T follicular helper cell (primary cell): ENCODE results near the gene H2AZ2.
A peak's percentile ranks its signal among the peaks of the same experiment; 100 is the strongest.
"Not testable (repeated sequence)": the region's sequence is repeated elsewhere in the genome, so short reads cannot be mapped to it uniquely, and the experiment has no call there.

ENCODE experiments used
- DNase-seq: peaks from one replicate; pipeline ENCODE4 v3.0.0-alpha.2; 2020; ENCODE audit warnings: low read depth

Gene H2AZ2

DNA sequence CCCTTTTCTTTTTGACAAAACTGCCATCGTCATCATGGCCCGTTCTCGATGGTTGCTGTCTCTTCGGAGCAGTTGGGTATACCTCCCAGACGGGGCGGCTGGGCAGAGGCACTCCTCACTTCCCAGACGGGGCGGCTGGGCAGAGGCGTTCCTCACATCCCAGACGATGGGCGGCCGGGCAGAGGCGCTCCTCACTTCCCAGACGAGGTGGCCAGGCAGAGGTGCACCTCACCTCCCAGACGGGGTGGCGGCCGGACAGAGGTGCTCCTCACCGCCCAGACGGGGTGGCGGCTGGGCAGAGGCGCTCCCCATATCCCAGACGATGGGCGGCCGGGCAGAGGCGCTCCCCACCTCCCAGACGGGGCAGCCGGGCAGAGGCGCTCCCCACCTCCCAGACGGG, 22.9 kb upstream of the H2AZ2 start:
- not testable (repeated sequence) for DNase-seq

DNA sequence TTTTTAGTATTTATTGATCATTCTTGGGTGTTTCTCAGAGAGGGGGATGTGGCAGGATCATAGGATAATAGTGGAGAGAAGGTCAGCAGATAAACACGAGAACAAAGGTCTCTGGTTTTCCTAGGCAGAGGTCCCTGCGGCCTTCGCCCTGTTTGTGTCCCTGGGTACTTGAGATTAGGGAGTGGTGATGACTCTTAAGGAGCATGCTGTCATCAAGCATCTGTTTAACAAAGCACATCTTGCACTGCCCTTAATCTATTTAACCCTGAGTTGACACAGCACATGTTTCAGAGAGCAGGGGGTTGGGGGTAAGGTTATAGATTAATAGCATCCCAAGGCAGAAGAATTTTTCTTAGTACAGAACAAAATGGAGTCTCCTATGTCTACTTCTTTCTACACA, 22.4 kb upstream of the H2AZ2 start:
- DNase-seq: not testable (repeated sequence)

DNA sequence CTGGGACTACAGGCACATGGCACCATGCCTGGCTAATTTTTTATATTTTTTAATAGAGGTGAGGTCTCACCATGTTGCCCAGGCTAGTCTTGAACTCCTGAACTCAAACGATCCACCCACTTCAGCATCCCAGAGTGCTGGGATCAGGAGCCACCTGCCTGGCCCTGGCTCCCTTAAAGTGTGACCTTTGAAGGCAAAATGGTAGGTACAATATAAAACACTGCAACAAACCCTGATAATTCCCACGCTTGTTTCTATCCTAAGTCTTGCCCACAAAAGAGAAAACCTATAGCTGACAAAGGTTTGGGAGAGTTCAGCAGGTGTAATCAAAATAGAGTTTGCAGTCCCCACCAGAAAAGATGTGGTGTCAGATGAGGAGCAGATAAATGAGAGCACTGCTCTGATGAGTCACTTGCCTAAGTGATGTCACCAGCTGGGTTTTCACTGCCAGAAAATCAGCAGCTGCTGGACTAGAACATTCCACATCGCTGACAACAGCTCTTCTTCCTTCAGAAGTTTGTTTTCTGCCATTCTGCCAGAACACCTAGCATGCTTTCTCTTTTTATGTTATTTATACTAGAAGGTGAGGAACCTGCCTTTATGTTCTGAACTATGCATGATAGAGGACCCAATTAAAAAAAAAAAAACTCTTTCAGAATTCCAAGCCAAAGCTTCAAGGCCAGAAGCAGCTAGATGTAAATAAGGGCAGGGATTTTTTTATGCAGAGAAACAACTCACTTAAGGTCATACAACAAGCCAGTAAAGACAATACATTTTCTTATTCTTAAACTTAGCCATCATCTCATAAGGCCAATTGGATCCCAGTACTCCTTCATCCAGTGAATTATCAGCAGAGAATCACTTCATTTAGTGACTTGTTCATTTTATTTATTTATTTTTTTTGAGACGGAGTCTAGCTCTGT, 19.4 kb upstream of the H2AZ2 start:
- DNase-seq: no peak

DNA sequence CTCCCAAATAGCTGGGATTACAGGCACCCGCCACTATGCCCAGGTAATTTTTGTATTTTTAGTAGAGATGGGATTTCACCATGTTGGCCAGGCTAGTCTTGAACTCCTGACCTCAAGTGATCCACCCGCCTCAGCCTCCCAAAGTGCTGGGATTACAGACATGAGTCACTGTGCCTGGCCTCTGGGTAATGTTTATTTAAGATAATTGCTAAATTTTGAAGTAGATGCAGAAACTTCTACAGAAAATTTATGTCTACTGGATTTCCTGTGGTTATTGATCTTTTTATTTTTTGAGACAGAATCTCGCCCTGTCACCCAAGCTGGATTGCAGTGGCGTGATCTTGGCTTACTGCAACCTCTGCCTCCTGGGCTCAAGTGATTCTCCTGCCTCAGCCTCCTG, 14.1 kb upstream of the H2AZ2 start:
- DNase-seq: not testable (repeated sequence)

DNA sequence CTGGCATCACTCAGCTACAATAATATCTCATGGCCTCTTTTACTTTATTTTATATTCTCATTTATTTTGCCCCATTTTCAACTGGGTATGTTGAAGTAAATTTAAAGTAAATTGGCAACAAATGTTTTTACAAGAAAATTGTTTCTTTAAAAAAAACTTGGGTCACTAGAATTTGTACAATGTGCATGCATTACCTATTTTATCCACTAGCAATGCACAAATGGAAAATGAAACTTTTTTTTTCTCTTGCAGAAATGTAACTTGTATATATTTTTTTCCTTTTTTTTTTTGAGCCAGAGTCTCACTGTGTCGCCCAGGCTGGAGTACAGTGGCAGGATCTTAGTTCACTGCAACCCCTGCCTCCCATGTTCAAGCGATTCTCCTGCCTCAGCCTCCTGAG, 10.3 kb upstream of the H2AZ2 start:
- DNase-seq: no peak

DNA sequence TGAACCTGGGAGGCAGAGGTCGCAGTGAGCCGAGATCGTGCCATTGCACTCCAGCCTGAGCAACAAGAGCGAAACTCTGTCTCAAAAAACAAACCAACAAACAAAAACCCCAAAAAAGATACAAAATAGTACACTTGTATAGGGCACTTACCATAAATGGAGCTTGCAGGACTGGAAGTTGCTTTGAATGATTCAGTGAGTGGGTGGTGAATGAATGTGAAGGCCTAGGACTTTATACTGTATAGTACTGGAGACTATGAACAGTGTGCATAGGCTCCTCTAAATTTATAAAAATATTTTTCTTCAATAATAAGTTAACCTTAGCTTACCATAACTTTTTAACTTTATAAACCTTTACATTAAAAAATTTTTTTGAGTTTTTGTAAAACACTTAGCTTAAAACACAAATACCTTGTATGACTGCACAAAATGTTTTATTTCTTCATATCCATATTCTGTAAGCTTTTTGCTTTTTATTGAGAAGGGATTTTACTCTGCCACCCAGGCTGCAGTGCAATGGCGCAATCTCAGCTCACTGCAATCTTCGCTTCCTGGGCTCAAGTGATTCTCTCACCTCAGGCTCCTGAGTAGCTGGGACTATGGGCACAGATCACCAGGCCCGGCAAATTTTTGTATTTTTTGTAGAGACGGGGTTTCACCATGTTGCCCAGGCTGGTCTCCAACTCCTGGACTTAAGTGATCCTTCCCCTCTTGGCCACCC, 6.9 kb upstream of the H2AZ2 start:
- no peak for DNase-seq

DNA sequence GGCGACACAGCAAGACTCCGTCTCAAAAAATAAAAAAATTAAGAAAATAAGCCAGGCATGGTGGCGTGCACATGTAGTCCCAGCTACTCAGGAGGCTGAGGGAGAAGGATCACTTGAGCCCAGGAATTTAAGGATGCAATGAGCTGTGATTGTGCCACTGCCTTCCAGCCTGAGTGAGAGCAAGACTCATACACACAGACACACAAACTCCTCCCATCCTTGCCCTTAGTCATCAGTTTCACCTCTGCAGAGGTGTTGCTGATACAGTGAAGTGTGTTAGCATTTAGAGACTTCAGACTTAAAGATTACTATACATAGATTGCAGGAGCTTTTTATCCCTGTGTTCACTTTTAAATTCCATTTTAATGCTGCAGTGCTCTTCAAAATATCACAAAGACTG, 5.5 kb upstream of the H2AZ2 start:
- DNase-seq: no peak

DNA sequence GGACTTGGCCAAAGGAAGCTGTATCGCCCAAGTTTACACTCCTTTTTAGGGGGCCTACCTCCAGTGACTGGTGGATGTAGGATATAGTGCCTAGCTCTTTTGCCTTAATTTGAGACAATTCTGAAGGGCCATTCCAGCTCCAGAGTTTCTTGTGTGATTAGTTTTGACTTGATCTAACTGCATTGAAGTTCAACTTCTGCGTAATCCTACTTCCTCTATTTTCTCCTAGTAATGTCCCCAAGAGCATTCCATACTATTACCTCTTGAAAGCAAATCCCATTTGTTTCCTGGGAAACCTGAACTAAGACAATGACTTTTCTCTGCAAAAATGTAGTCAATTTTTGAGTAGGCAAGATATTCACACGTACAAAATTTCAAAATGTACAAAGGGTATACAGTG, 4.7 kb upstream of the H2AZ2 start:
- no peak for DNase-seq

DNA sequence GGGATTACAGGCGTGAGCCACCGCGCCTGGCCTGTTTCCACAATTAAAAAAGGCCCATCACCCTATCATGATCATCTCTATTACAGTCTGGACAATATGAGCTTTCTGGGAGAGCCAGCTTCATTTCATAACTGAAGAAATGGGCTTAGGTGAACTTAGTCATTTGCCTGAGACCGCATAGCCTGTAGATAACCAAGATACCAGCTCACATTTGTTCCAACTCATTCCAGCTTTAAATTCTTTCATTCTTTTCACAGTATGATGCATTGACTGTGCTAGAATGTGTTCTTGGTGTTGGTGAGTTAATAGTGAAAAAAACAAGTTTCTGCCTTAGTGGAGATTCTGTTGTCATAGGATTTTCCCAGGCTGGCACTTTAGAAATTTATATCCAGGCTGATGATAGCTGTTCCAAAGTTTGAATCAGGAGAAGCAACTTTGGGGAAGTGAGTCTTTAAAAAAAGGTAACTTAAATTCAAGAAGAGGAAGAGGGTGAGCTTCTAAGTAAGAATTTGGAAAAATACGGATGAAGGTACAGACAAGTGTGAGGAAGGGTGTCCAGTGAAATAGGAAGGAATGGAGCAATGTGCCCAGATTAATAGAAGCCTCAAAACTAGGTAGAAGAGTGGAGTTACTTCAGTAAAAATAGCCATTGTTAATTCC, 2.1 kb upstream of the H2AZ2 start:
- no peak for DNase-seq

DNA sequence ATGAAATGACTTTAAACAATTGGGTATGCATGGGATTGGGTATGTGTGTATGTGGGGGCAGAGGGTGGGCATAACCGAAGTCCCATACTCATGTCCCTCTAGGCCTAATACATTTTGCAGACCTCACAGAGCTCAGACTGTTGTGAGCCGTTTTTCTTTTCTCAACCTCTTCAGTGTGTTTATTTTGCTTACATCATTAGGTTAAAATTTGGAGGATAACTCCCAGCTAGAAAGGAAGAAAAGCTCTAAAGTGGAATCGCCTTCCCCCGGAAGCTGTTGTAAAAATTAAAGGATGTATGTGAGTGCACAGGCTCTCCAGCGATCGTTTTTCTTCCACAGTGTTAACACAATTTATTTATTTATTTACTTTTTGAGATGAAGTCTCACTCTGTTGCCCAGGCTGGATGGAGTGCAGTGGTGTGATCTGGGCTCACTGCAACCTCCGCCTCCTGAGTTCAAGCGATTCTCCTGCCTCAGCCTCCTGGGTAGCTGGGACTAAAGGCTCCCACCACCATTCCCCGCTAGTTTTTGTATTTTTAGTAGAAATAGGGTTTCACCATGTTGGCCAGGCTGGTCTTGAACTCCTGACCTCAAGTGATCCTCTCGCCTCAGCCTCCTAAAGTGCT, 1.5 kb upstream of the H2AZ2 start:
- no peak for DNase-seq

DNA sequence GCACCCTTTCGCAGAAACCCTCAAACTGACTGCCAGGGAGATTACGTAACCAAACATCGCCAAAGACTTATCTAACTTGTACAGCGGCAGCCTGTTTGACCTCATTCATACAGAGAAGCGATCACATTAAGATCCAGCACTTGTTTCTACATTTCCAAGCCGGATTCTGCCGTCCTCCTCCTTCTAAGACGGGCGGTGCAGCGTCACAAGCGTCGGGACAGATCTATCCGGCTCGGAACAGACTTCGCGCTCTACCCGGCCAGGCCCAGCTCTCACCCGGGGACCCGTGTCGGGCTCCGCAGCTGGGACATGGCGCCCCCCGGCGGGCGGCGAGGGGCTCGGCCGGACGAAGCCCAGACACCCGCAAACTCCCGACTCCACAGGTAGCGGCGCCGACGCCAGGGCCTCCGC, 373 bp downstream of the H2AZ2 start:
- peak; percentile 78 for DNase-seq

DNA sequence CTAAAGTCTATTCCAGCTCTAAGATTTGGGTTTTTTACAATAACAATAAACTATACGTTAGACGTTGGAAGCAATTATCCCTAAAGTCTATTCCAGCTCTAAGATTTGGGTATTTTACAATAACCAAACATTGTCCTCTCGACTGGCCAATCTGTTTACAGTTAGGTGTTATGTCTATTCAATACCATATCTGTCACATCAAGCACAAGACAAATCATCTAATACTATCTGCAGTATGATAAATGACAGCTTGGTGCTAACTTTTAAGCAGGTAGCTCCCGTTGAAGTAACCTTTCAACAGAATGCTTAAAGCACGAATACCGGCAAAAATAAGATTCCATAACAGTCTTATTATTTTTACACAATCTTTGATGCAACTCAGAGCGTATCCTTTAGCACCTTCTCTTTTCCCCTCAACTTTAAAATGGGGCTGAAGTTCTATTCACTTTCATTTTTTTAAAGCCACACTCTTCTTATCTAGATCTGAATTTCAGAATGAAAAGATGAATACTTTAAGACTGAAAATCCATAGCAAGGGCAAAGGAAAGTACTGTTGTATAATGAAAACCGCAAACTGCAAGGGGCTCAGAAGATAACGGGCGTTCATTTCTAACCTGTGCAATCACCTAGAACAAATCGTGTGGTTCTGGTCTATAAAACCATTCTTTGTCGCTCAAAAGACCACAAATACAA, 925 bp downstream of the H2AZ2 start:
- DNase-seq: no peak

DNA sequence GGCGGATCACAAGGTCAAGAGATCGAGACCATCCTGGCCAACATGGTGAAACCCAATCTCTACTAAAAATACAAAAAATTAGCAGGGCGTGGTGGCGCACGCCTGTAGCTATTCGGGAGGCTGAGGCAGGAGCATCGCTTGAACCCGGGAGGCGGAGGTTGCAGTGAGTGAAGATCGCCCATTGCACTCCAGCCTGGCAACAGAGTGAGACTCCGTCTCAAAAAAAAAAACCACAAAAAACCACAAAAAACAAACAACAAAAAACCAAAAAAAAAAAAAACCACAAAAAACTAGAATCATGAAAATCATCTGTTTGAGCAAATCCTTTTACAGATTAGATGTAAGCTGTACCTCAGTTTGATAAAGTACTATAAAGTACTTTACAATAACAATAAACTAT, 1.5 kb downstream of the H2AZ2 start:
- DNase-seq: not testable (repeated sequence)

DNA sequence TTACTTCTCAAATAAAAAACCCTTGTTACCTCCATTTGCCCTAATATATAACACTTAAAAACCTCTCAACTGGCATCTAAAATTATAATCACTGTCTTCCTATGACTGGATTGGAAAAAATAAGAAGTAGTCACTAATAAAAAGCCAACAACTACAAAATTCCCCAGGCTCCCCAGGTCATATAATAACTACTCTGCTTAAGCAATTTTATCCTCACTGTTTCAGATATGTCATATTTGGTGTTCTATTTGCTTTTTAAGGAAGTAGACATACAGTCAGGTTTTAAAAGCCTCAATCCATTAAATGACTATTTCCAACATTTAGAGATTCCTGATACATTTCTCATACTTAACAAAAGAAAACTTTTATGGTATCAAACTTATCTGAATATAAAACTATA, 2.4 kb downstream of the H2AZ2 start:
- no peak for DNase-seq

DNA sequence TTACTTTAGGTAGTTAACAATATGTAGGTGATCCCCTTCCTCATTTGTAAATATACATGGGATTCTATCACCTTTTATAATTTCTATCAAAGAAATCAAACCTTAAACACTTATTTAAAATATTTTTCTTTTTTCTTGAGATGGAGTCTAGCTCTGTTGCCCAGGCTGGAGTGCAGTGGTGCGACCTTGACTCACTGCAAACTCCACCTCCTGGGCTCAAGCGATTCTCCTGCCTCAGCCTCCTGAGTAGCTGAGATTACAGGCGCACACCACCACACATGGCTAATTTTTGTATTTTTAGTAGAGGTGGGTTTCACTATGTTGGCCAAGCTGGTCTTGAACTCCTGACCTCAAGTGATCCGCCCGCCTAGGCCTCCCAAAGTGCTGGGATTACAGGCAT, 4.4 kb downstream of the H2AZ2 start:
- not testable (repeated sequence) for DNase-seq

DNA sequence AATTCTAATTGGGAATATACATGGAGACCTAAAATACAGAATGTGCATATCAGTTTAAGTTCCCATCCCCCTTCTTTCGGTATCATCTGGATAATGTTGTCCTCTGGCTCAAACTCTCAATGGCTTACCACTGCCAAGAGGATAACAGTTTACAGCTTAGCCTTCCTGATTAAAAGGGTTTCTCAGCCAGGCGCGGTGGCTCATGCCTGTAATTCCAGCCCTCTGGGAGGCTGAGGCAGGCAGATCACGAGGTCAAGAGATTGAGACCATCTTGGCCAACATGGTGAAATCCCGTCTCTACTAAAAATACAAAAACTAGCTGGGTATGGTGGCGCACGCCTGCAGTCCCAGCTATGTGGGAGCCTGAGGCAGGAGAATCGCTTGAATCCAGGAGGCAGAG, 5.2 kb downstream of the H2AZ2 start:
- not testable (repeated sequence) for DNase-seq

DNA sequence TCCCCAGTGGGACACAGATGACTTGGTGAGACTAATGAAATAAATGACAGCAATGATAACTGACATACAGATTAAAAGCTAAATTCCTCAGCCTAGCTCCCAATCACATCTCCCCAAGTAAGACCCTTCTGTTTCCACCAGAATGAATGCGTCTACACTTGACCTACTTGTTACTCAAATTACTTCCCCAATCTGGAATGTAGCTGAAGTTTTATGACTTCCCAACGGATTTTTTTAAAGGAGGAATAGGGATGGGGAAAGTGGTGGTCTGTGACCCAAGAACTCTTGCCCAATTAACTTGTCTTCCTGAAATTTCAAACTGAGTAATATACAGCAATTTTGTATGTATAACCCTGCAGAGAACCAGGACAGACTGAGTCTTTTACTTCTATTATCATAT, 9.1 kb downstream of the H2AZ2 start:
- DNase-seq: no peak

DNA sequence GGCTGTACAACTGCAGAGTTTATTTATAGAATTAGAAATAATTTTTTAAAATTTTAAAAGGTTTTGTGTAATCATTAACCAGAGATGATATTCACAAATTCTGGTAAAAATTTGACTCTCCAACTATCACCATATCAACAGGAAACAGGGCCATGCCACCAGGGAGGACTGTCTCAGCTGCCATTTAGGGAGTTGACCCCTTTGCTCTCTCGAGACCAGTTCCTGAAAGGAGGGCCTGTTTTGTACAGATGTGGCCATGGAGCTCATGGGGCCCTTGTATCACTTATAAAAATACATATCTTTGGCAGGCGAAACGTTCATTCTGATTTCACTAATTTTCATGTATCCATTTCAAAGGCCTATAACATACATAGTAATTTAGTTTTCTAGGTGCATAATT, 20.3 kb downstream of the H2AZ2 start:
- no peak for DNase-seq

DNA sequence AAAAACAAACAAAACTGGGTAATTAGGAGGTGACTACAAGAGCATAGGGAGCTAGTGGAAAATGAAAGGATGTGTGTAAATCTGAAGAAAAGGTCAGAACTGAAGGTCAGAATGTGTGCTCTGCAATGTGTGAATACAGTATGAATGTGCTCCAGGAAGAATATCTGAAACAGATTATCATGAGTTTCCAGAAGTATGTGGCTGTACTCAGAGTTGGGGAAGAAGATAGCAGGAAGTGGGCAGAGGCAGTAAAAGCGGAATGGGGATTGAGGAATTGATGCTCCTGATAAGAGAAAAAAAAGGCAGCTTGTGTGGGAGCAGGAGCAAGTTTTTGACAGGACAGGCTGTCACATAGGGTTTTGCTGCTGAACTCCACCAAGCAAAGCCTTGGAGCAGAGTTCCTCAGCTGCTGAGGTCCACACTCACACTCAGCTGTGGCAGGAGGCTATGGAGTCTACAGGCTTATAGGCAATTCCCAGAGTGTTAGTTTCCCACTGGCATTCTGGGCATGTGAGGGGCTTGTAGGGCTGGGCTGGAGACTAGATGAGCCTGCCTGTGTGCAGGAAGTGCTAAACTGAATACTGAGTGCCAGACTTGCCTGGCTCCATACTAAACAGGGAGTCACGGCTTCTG, 22.9 kb downstream of the H2AZ2 start:
- no peak for DNase-seq

DNA sequence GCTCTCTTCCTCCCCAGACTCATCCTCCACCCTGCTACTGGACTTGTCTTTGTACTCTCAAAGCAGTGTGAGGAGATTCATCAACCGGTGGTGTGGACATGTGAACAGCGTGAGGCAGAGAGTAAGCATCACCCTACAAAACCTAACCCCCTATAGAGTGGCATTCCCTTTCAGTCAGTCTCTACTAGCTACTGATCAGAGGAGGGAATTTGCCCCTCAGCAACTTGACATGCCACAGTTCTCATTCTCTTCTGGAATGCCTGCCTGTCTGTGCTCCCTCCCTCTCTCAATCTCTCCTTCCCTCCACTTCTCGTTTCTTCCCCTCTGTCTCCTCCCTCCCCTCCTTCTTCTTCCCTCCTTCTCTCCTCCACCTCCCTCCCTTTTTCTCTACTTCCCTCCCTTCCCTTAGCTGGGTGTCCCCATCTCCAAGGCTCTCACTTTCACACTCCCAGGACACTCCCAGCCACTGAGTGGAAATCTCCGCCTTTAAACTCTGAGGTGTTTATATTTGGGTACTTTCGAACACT, 24.6 kb downstream of the H2AZ2 start:
- DNase-seq: no peak

DNA sequence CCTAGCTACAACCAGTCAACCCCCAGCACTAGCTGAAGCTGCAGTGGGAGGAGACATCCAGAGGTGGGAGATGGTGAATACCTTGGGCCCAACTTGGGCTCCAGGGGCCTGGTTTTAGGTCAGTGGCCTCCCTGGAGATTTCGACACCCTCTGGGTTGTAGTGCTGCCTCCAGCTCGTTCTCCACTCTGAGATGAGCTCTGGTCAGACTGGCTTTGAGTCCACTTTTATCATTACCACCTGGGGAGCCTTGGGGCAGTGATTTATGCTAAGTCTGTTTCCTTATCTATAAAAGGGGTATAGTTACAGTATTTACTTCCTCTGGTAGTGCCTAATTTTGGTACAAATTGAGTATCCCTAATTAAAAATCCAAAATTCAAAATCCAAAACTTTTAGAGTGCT, 28.6 kb downstream of the H2AZ2 start:
- no peak for DNase-seq
